Measurements from ENCODE around the gene NDUFB6.
A peak's percentile ranks its signal among the peaks of the same experiment; 100 is the strongest.

NDUFB6 gene

GRCh38 chr9:32565967-32566366 lies 7.0 kb downstream of the NDUFB6 start:
- ChIA-PET CTCF (interaction anchor here (0.6 to 1.0 kb wide), 2 partner anchors 11 to 187 kb away, joined by 3 read pairs; no protein-coding TSS in a partner anchor), POLR2A (no interaction called here)
- TF ChIP-seq ZNF384 (IDR thresholded peaks at IDR 0.05): no peak
- TF ChIP-seq SP1 (IDR thresholded peaks at IDR 0.05): no peak
- TF ChIP-seq NFRKB (IDR thresholded peaks at IDR 0.05): no peak
- TF ChIP-seq TARDBP (IDR thresholded peaks at IDR 0.05): no peak
- TF ChIP-seq PKNOX1 (IDR thresholded peaks at IDR 0.05): no peak
- TF ChIP-seq ARNT (IDR thresholded peaks at IDR 0.05): no peak
- TF ChIP-seq ELF4 (IDR thresholded peaks at IDR 0.05): no peak
- no peak for TF ChIP-seq HDGF (IDR thresholded peaks at IDR 0.05; ENCODE audit: borderline replicate concordance)
- no peak for TF ChIP-seq CTBP1 (IDR thresholded peaks at IDR 0.05; ENCODE audit: borderline replicate concordance)
- TF ChIP-seq L3MBTL2 (conservative IDR thresholded peaks at IDR 0.05): no peak
- no peak for TF ChIP-seq LEF1 (IDR thresholded peaks at IDR 0.05; ENCODE audit: borderline replicate concordance)
- no peak for TF ChIP-seq FOXK2 (IDR thresholded peaks at IDR 0.05)
- TF ChIP-seq BHLHE40 (IDR thresholded peaks at IDR 0.05; ENCODE audit: borderline replicate concordance): no peak
- TF ChIP-seq SUZ12 (IDR thresholded peaks at IDR 0.05): no peak
- no peak for TF ChIP-seq FOXA1 (IDR thresholded peaks at IDR 0.05)
- TF ChIP-seq FOXM1 (IDR thresholded peaks at IDR 0.05; ENCODE audit: borderline replicate concordance): no peak
- DNase-seq (ENCODE audit: extremely low spot score): no peak

GRCh38 chr9:32558408-32558934 lies 14.5 kb downstream of the NDUFB6 start:
- no peak for DNase-seq (ENCODE audit: extremely low spot score)
- POLR2A ChIA-PET: no interaction called here
- CTCF ChIA-PET: no interaction called here
- TF ChIP-seq LEF1 (IDR thresholded peaks at IDR 0.05; ENCODE audit: borderline replicate concordance) (no peak), TARDBP (IDR thresholded peaks at IDR 0.05) (no peak), PKNOX1 (IDR thresholded peaks at IDR 0.05) (no peak), L3MBTL2 (conservative IDR thresholded peaks at IDR 0.05) (no peak), ARNT (IDR thresholded peaks at IDR 0.05) (no peak), BHLHE40 (IDR thresholded peaks at IDR 0.05; ENCODE audit: borderline replicate concordance) (no peak), FOXM1 (IDR thresholded peaks at IDR 0.05; ENCODE audit: borderline replicate concordance) (no peak), FOXK2 (IDR thresholded peaks at IDR 0.05) (no peak), ZNF384 (IDR thresholded peaks at IDR 0.05) (no peak), HDGF (IDR thresholded peaks at IDR 0.05; ENCODE audit: borderline replicate concordance) (no peak), CTBP1 (IDR thresholded peaks at IDR 0.05; ENCODE audit: borderline replicate concordance) (no peak)

- TF ChIP-seq HDGF (IDR thresholded peaks at IDR 0.05; ENCODE audit: borderline replicate concordance) (no peak), BHLHE40 (IDR thresholded peaks at IDR 0.05; ENCODE audit: borderline replicate concordance) (no peak), TARDBP (IDR thresholded peaks at IDR 0.05) (no peak), ELF4 (IDR thresholded peaks at IDR 0.05) (no peak), NFRKB (IDR thresholded peaks at IDR 0.05) (no peak), LEF1 (IDR thresholded peaks at IDR 0.05; ENCODE audit: borderline replicate concordance) (no peak), CTBP1 (IDR thresholded peaks at IDR 0.05; ENCODE audit: borderline replicate concordance) (no peak), PKNOX1 (IDR thresholded peaks at IDR 0.05) (no peak), ZNF384 (IDR thresholded peaks at IDR 0.05) (no peak)
- CTCF ChIA-PET: interaction anchor here (0.7 to 1.0 kb wide), 3 partner anchors 12 to 35 kb away, joined by 3 read pairs; no protein-coding TSS in a partner anchor
- POLR2A ChIA-PET: no interaction called here
- no peak for DNase-seq (ENCODE audit: extremely low spot score)
These were observed 18.4 kb downstream of the NDUFB6 start for GRCh38 chr9:32554591-32554990.

- no peak for DNase-seq (ENCODE audit: extremely low spot score)
- TF ChIP-seq SUZ12 (IDR thresholded peaks at IDR 0.05) (no peak), ELF4 (IDR thresholded peaks at IDR 0.05) (no peak)
- ChIA-PET POLR2A (no interaction called here), CTCF (interaction anchor here (0.7 to 1.2 kb wide), 4 partner anchors 12 to 36 kb away, joined by 3 read pairs; no protein-coding TSS in a partner anchor)
These were observed 18.9 kb downstream of the NDUFB6 start for GRCh38 chr9:32554107-32554506.

GRCh38 chr9:32552172-32552872 lies 20.6 kb downstream of the NDUFB6 start, which contains the start of the genes SMIM27 and TOPORS:
TSS of gene SMIM27 (plus strand) at chr9:32552327. CDS start at chr9:32552435, 108 bp downstream.
TSS of gene TOPORS (minus strand) at chr9:32552586. CDS start at chr9:32552436, 150 bp downstream.
- POLR2A ChIA-PET: interaction anchor here (0.7 to 1.2 kb wide), 3 partner anchors 7 to 168 kb away, joined by 3 read pairs; partner anchors contain the start of genes ACO1 and RIGI
- TF ChIP-seq ARNT (IDR thresholded peaks at IDR 0.05): no peak
- TF ChIP-seq FOXA1 (IDR thresholded peaks at IDR 0.05): no peak
- TF ChIP-seq HDGF (IDR thresholded peaks at IDR 0.05; ENCODE audit: borderline replicate concordance): no peak
- no peak for TF ChIP-seq FOXK2 (IDR thresholded peaks at IDR 0.05)
- no peak for TF ChIP-seq CTBP1 (IDR thresholded peaks at IDR 0.05; ENCODE audit: borderline replicate concordance)
- TF ChIP-seq SUZ12 (IDR thresholded peaks at IDR 0.05): no peak
- TF ChIP-seq LEF1 (IDR thresholded peaks at IDR 0.05; ENCODE audit: borderline replicate concordance): no peak
- no peak for TF ChIP-seq PKNOX1 (IDR thresholded peaks at IDR 0.05)
- TF ChIP-seq ZNF384 (IDR thresholded peaks at IDR 0.05): no peak
- peak; percentile 76; the same call in 1 of the 2 replicates for TF ChIP-seq FOXM1 (IDR thresholded peaks at IDR 0.05; ENCODE audit: borderline replicate concordance)
- no peak for TF ChIP-seq BHLHE40 (IDR thresholded peaks at IDR 0.05; ENCODE audit: borderline replicate concordance)
- no peak for TF ChIP-seq TARDBP (IDR thresholded peaks at IDR 0.05)
- peak; percentile 58; the same call in 1 of the 2 replicates for TF ChIP-seq NFRKB (IDR thresholded peaks at IDR 0.05)
- TF ChIP-seq ELF4 (IDR thresholded peaks at IDR 0.05): peak; percentile 82
- no peak for TF ChIP-seq SP1 (IDR thresholded peaks at IDR 0.05)
- no peak for TF ChIP-seq L3MBTL2 (conservative IDR thresholded peaks at IDR 0.05)
- CTCF ChIA-PET: no interaction called here
- peak; percentile 76 for DNase-seq (ENCODE audit: extremely low spot score)
